Posterior vena cava (tissue), 2 donors: ENCODE measurements around the gene FGA. TPM values are rescaled to one million over a fixed set of nuclear protein-coding genes. Genes with fewer than 3 reads are reported as not detected.

Source experiments
- DNase-seq: peaks from one replicate; pipeline ENCODE4 v3.0.0-alpha.2; 2020; ENCODE audit warnings: low spot score
- intact Hi-C, 2 donors: fragments of 100-400 bp; cut with DNase I; formaldehyde crosslinking; loops; one replicate each; pipeline versions ENCODE4 v1.14.1 to v1.14.2; 2022 to 2023
- long read RNA-seq, 2 donors: library from polyadenylated mRNA; unstranded; transcript quantifications; one replicate each; pipeline ENCODE4 v2.0.0, GENCODE V29; 2020 to 2021
- total RNA-seq, 2 donors: library from RNA; stranded (reverse); fragmentation: NEBNext Ultra II Directional; extraction: Animal tissue kit (Norgen Biotek cat#: 25700); gene quantifications; one replicate each; pipeline ENCODE4 v1.2.1, GENCODE V29; 2021
- donor health status: DM: yes; HTN: yes; CAD: no.
- donor health status: DM: yes; HTN: yes; CAD: no.

Gene FGA
- 1 to 10 TPM in 1 of 2 donors, not detected in 1; 1.6 TPM for total RNA-seq
- long read RNA-seq, donor 1 = 0 reads
- long read RNA-seq, donor 2 = 0 reads

- intact Hi-C loops = no loop called here
- no peak for DNase-seq
These were observed at the start of gene FGA for GRCh38 chr4:154590329-154591006. Gene FGA, minus strand, starts transcription at chr4:154590742. Its CDS starts 55 bp downstream, at chr4:154590687.

GRCh38 chr4:154634058-154634457, 43.5 kb upstream of the FGA start:
- intact Hi-C loops = no loop called here
- no peak for DNase-seq

- intact Hi-C loops = no loop called here
- no peak for DNase-seq
These were observed 41.3 kb upstream of the FGA start for GRCh38 chr4:154631828-154632227.

- no peak for DNase-seq
- intact Hi-C loops = no loop called here
These were observed 39.8 kb upstream of the FGA start for GRCh38 chr4:154630324-154630723.

GRCh38 chr4:154626793-154627484, 36.4 kb upstream of the FGA start:
- intact Hi-C loops = loop anchor here in 1 of 2 donors (10.0 kb wide), 1 partner anchor 72 kb away; the partner anchor contains the start of gene PLRG1
- no peak for DNase-seq

GRCh38 chr4:154625971-154626370, 35.4 kb upstream of the FGA start:
- intact Hi-C loops = loop anchor here in 1 of 2 donors (10.0 kb wide), 1 partner anchor 71 kb away; the partner anchor contains the start of gene PLRG1
- DNase-seq = no peak

- intact Hi-C loops = loop anchor here in 1 of 2 donors (10.0 kb wide), 1 partner anchor 69 kb away; the partner anchor contains the start of gene PLRG1
These were observed 33.5 kb upstream of the FGA start for GRCh38 chr4:154623995-154624394.

GRCh38 chr4:154623436-154623835, 32.9 kb upstream of the FGA start:
- intact Hi-C loops = loop anchor here in 1 of 2 donors (10.0 kb wide), 1 partner anchor 69 kb away; the partner anchor contains the start of gene PLRG1
- DNase-seq = no peak

More at GRCh38 chr4:154623995-154624394, 33.5 kb upstream of the FGA start:
- no peak for DNase-seq

GRCh38 chr4:154622598-154622997, 32.1 kb upstream of the FGA start:
- no peak for DNase-seq
- intact Hi-C loops = loop anchor here in 1 of 2 donors (10.0 kb wide), 1 partner anchor 68 kb away; the partner anchor contains the start of gene PLRG1

- intact Hi-C loops = loop anchor here in 1 of 2 donors (10.0 kb wide), 1 partner anchor 65 kb away; the partner anchor contains the start of gene PLRG1
- no peak for DNase-seq
These were observed 29.6 kb upstream of the FGA start for GRCh38 chr4:154620111-154620510.

- intact Hi-C loops = no loop called here
- DNase-seq = no peak
These were observed 28.3 kb upstream of the FGA start for GRCh38 chr4:154618708-154619315.

GRCh38 chr4:154617820-154618317, 27.3 kb upstream of the FGA start:
- no peak for DNase-seq
- intact Hi-C loops = no loop called here

GRCh38 chr4:154616731-154617130, 26.2 kb upstream of the FGA start:
- intact Hi-C loops = no loop called here
- no peak for DNase-seq

- intact Hi-C loops = no loop called here
These were observed 25.7 kb upstream of the FGA start for GRCh38 chr4:154616287-154616686.

GRCh38 chr4:154615211-154615610, 24.7 kb upstream of the FGA start:
- no peak for DNase-seq
- intact Hi-C loops = no loop called here

More at GRCh38 chr4:154616287-154616686, 25.7 kb upstream of the FGA start:
- DNase-seq = no peak

- no peak for DNase-seq
- intact Hi-C loops = no loop called here
These were observed 23.8 kb upstream of the FGA start for GRCh38 chr4:154614306-154614705.

- intact Hi-C loops = no loop called here
- DNase-seq = no peak
These were observed 22.2 kb upstream of the FGA start, which contains the start of gene FGG for GRCh38 chr4:154612472-154613414. Gene FGG, minus strand, starts transcription at chr4:154612656. Its CDS starts 47 bp downstream, at chr4:154612609.

GRCh38 chr4:154611833-154612232, 21.3 kb upstream of the FGA start:
- DNase-seq = no peak
- intact Hi-C loops = no loop called here
